ENCODE data around the gene ELOA.

DNA sequence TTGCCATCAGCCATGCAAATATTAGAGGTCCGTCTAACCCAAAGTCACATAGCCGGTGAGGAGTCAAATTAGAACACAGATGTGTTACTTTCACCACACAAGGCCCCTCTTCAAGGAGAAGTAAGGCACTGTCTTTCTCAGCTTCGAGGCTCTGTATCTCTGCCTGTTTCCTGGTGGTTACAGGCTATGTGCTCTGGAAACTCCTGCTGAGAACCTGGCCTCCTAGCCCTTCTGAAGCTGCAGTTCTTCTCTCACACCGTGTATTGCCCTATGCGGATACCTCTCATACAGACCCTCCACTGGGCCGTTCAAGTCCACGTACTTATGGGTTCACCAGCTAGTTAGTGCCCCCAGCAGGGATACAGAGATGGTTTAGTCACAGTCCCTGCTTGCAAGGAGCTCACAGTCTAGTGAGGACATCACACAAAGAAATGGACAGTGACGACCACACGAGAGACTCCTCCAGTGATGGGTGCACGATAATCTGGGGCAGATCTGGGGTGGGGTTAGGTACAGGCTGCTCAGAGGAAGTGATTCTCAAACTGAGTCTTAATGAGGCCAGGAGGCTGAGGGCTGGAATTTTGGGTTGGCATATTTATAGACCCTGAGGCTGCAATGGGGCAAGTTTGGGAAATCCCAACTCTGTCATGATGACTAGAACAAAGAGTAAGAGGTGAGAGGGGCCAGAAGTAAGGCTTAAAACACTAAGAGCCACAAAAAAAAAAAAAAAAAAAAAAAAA, 22.8 kb upstream of the ELOA start:
- TF ChIP-seq, protein P1, sequence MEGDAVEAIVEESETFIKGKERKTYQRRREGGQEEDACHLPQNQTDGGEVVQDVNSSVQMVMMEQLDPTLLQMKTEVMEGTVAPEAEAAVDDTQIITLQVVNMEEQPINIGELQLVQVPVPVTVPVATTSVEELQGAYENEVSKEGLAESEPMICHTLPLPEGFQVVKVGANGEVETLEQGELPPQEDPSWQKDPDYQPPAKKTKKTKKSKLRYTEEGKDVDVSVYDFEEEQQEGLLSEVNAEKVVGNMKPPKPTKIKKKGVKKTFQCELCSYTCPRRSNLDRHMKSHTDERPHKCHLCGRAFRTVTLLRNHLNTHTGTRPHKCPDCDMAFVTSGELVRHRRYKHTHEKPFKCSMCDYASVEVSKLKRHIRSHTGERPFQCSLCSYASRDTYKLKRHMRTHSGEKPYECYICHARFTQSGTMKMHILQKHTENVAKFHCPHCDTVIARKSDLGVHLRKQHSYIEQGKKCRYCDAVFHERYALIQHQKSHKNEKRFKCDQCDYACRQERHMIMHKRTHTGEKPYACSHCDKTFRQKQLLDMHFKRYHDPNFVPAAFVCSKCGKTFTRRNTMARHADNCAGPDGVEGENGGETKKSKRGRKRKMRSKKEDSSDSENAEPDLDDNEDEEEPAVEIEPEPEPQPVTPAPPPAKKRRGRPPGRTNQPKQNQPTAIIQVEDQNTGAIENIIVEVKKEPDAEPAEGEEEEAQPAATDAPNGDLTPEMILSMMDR (conservative IDR thresholded peaks at IDR 0.05; ENCODE audit: low read depth, low read length) = no peak
- no peak for TF ChIP-seq EZH2 (IDR thresholded peaks at IDR 0.05; ENCODE audit: borderline replicate concordance, low read depth, low read length, poor library complexity, severe bottlenecking)

All from A673 (cell line).